Measurements from ENCODE around the gene BCL10.

BCL10 gene

GRCh38 chr1:85276215-85276977 lies at the start of gene BCL10:
Gene BCL10 (minus strand): TSS chr1:85276632. CDS start chr1:85276352, 280 bp downstream.
- DNase-seq, result peak; percentile 77

GRCh38 chr1:85325920-85326319 lies 49.5 kb upstream of the BCL10 start:
- DNase-seq, result no peak

GRCh38 chr1:85323770-85324169 lies 47.3 kb upstream of the BCL10 start:
- no peak for DNase-seq

- DNase-seq, result no peak
These were observed 46.2 kb upstream of the BCL10 start for GRCh38 chr1:85322655-85323054.

- no peak for DNase-seq
These were observed 45.0 kb upstream of the BCL10 start for GRCh38 chr1:85321237-85321964.

GRCh38 chr1:85320371-85321131 lies 44.1 kb upstream of the BCL10 start:
- DNase-seq, result no peak

GRCh38 chr1:85319931-85320330 lies 43.5 kb upstream of the BCL10 start:
- no peak for DNase-seq

GRCh38 chr1:85319491-85319890 lies 43.1 kb upstream of the BCL10 start:
- no peak for DNase-seq

GRCh38 chr1:85318217-85318616 lies 41.8 kb upstream of the BCL10 start:
- DNase-seq, result no peak

GRCh38 chr1:85317560-85317959 lies 41.1 kb upstream of the BCL10 start:
- no peak for DNase-seq

- DNase-seq, result no peak
These were observed 39.9 kb upstream of the BCL10 start for GRCh38 chr1:85316321-85316720.

- no peak for DNase-seq
These were observed 39.4 kb upstream of the BCL10 start for GRCh38 chr1:85315789-85316188.

- no peak for DNase-seq
These were observed 38.3 kb upstream of the BCL10 start for GRCh38 chr1:85314726-85315125.

- no peak for DNase-seq
These were observed 37.7 kb upstream of the BCL10 start for GRCh38 chr1:85313888-85314696.

GRCh38 chr1:85311818-85312217 lies 35.4 kb upstream of the BCL10 start:
- DNase-seq, result no peak

- no peak for DNase-seq
These were observed 32.5 kb upstream of the BCL10 start for GRCh38 chr1:85308833-85309350.

GRCh38 chr1:85307987-85308832 lies 31.8 kb upstream of the BCL10 start:
- no peak for DNase-seq

- DNase-seq, result no peak
These were observed 29.8 kb upstream of the BCL10 start for GRCh38 chr1:85306236-85306635.

- DNase-seq, result no peak
These were observed 27.2 kb upstream of the BCL10 start for GRCh38 chr1:85303440-85304162.

GRCh38 chr1:85300140-85300539 lies 23.7 kb upstream of the BCL10 start:
- no peak for DNase-seq
